HEK293T (cell line): Measurements from ENCODE around the gene TTC21A.

Experiments
- CTCF ChIA-PET: fragments of 350-600 bp; formaldehyde crosslinking; extraction: SDS; loops from one replicate; lab custom pipeline; 2021; ENCODE audit warnings: antibody characterized with exemption, inconsistent platforms; lab: Yijun Ruan, JAX
- POLR2A ChIA-PET: fragments of 350-600 bp; formaldehyde crosslinking; extraction: SDS; loops from one replicate; lab custom pipeline; 2020; ENCODE audit warnings: antibody characterized with exemption, inconsistent platforms; lab: Yijun Ruan, JAX
- DNase-seq: peaks from one replicate; pipeline ENCODE4 v3.0.0; 2012; ENCODE audit warnings: mixed read lengths; ENCODE audit errors: extremely low spot score
- ARNT ChIP-seq: fragments of 450-650 bp; IDR thresholded peaks from 2 replicates; pipeline ENCODE4 v1.6.1; 2017; ENCODE audit warnings: mild to moderate bottlenecking
- BHLHE40 ChIP-seq: fragments of 450-650 bp; IDR thresholded peaks from 2 replicates; pipeline ENCODE4 v1.6.1; 2016; ENCODE audit warnings: mild to moderate bottlenecking, moderate library complexity, borderline replicate concordance
- CTBP1 ChIP-seq: fragments of 450-650 bp; IDR thresholded peaks from 2 replicates; pipeline ENCODE4 v1.6.1; 2016; ENCODE audit warnings: borderline replicate concordance
- ELF4 ChIP-seq: fragments of 450-650 bp; IDR thresholded peaks from 2 replicates; pipeline ENCODE4 v1.6.1; 2017; ENCODE audit warnings: antibody characterized with exemption
- FOXA1 ChIP-seq: fragments of 450-650 bp; IDR thresholded peaks from 2 replicates; pipeline ENCODE4 v1.6.1; 2016; ENCODE audit warnings: mild to moderate bottlenecking
- FOXK2 ChIP-seq: fragments of 450-650 bp; IDR thresholded peaks from 2 replicates; pipeline ENCODE4 v1.6.1; 2016; ENCODE audit warnings: mild to moderate bottlenecking
- FOXM1 ChIP-seq: fragments of 450-650 bp; IDR thresholded peaks from 2 replicates; pipeline ENCODE4 v1.6.1; 2017; ENCODE audit warnings: mild to moderate bottlenecking, borderline replicate concordance
- HDGF ChIP-seq: fragments of 450-650 bp; IDR thresholded peaks from 2 replicates; pipeline ENCODE4 v1.6.1; 2017; ENCODE audit warnings: antibody characterized with exemption, borderline replicate concordance
- L3MBTL2 ChIP-seq: fragments of 450-650 bp; conservative IDR thresholded peaks from 2 replicates; pipeline ENCODE4 v1.6.1; 2016; ENCODE audit warnings: mild to moderate bottlenecking
- LEF1 ChIP-seq: fragments of 450-650 bp; IDR thresholded peaks from 2 replicates; pipeline ENCODE4 v1.6.1; 2017; ENCODE audit warnings: mild to moderate bottlenecking, borderline replicate concordance
- NFRKB ChIP-seq: fragments of 450-650 bp; IDR thresholded peaks from 2 replicates; pipeline ENCODE4 v1.6.1; 2016; ENCODE audit warnings: mild to moderate bottlenecking, moderate library complexity
- PKNOX1 ChIP-seq: fragments of 450-650 bp; IDR thresholded peaks from 2 replicates; pipeline ENCODE4 v1.6.1; 2016
- SP1 ChIP-seq: fragments of 450-650 bp; IDR thresholded peaks from 2 replicates; pipeline ENCODE4 v1.6.1; 2017
- SUZ12 ChIP-seq: fragments of 450-650 bp; IDR thresholded peaks from 2 replicates; pipeline ENCODE4 v1.6.1; 2016; ENCODE audit warnings: mild to moderate bottlenecking
- TARDBP ChIP-seq: fragments of 450-650 bp; IDR thresholded peaks from 2 replicates; pipeline ENCODE4 v1.6.1; 2016
- ZNF384 ChIP-seq: fragments of 450-650 bp; IDR thresholded peaks from 2 replicates; pipeline ENCODE4 v1.6.1; 2016

TTC21A gene

GRCh38 chr3:39133822-39134221, 26.3 kb downstream of the TTC21A start:
- DNase-seq = no peak
- ChIA-PET POLR2A (no interaction called here), CTCF (interaction anchor here (1.1 kb wide), 1 partner anchor 155 kb away, joined by 4 read pairs; no protein-coding TSS in a partner anchor)
- no peak for TF ChIP-seq ZNF384
- no peak for TF ChIP-seq LEF1
- TF ChIP-seq SUZ12 = no peak
- no peak for TF ChIP-seq TARDBP
- TF ChIP-seq SP1 = no peak
- no peak for TF ChIP-seq FOXA1
- no peak for TF ChIP-seq BHLHE40
- no peak for TF ChIP-seq FOXM1
- no peak for TF ChIP-seq ELF4
- no peak for TF ChIP-seq CTBP1
- no peak for TF ChIP-seq PKNOX1
- no peak for TF ChIP-seq HDGF
- TF ChIP-seq ARNT = no peak
- TF ChIP-seq FOXK2 = no peak
- no peak for TF ChIP-seq NFRKB
- TF ChIP-seq L3MBTL2 = no peak

- POLR2A ChIA-PET = no interaction called here
- CTCF ChIA-PET = interaction anchor here (1.1 kb wide), 1 partner anchor 154 kb away, joined by 4 read pairs; no protein-coding TSS in a partner anchor
- no peak for DNase-seq
- TF ChIP-seq FOXK2 (no peak), TARDBP (no peak), LEF1 (no peak), L3MBTL2 (no peak), ARNT (no peak), PKNOX1 (no peak), HDGF (no peak), BHLHE40 (no peak), FOXA1 (no peak), SUZ12 (no peak), ELF4 (no peak), CTBP1 (no peak), NFRKB (no peak), FOXM1 (no peak), SP1 (no peak), ZNF384 (no peak)
Measured at GRCh38 chr3:39134305-39134704, 26.8 kb downstream of the TTC21A start.

- POLR2A ChIA-PET = no interaction called here
- no peak for DNase-seq
- TF ChIP-seq LEF1 = no peak
- no peak for TF ChIP-seq NFRKB
- TF ChIP-seq CTBP1 = no peak
- TF ChIP-seq SP1 = no peak
- TF ChIP-seq BHLHE40 = no peak
- no peak for TF ChIP-seq ELF4
- TF ChIP-seq SUZ12 = no peak
- no peak for TF ChIP-seq ARNT
- no peak for TF ChIP-seq ZNF384
- no peak for TF ChIP-seq HDGF
- CTCF ChIA-PET = no interaction called here
Measured at GRCh38 chr3:39135170-39135805, 27.8 kb downstream of the TTC21A start.

GRCh38 chr3:39136533-39137434, 29.3 kb downstream of the TTC21A start:
- DNase-seq = no peak
- POLR2A ChIA-PET = no interaction called here

GRCh38 chr3:39137435-39137936, 30.0 kb downstream of the TTC21A start:
- no peak for DNase-seq
- POLR2A ChIA-PET = no interaction called here
- CTCF ChIA-PET = interaction anchor here (1.7 kb wide), 1 partner anchor 151 kb away, joined by 6 read pairs; no protein-coding TSS in a partner anchor
- TF ChIP-seq NFRKB = no peak
- TF ChIP-seq TARDBP = no peak
- TF ChIP-seq FOXA1 = no peak
- no peak for TF ChIP-seq ARNT
- TF ChIP-seq ZNF384 = no peak
- TF ChIP-seq SP1 = no peak
- no peak for TF ChIP-seq BHLHE40
- TF ChIP-seq LEF1 = no peak
- no peak for TF ChIP-seq ELF4
- TF ChIP-seq FOXK2 = no peak
- TF ChIP-seq CTBP1 = no peak
- TF ChIP-seq FOXM1 = no peak
- TF ChIP-seq SUZ12 = no peak
- TF ChIP-seq HDGF = no peak
- TF ChIP-seq PKNOX1 = no peak

More at GRCh38 chr3:39136533-39137434, 29.3 kb downstream of the TTC21A start:
- TF ChIP-seq HDGF = no peak
- no peak for TF ChIP-seq FOXA1
- CTCF ChIA-PET = no interaction called here
